ENCODE measurements around the gene EFCAB10. TPM values are rescaled to one million over a fixed set of nuclear protein-coding genes. Genes with fewer than 3 reads are reported as not detected.
"Not testable (repeated sequence)": the region's sequence is repeated elsewhere in the genome, so short reads cannot be mapped to it uniquely, and the experiment has no call there.

EFCAB10 gene
- total RNA-seq, 1 experiment from 2014 or later, result not detected

- DNase-seq (ENCODE audit: low spot score), result peak; percentile 93
- Histone ChIP-seq H3K4me1 (ENCODE audit: insufficient read depth, low read length, poor library complexity, severe bottlenecking) (peaks cover 4% of the 10 kb centered on the region), H3K4me3 (ENCODE audit: low read depth, low read length, poor library complexity, severe bottlenecking) (peak within 1 kb of the TSS; percentile 78), H3K27ac (ENCODE audit: low read depth, low read length, poor library complexity, severe bottlenecking) (peak within 1 kb of the TSS; percentile 84), H3K36me3 (ENCODE audit: insufficient read depth, low read length, poor library complexity, severe bottlenecking) (peaks cover 3% of the 10 kb centered on the region), H3K27me3 (replicated peaks; ENCODE audit: insufficient read depth, low read depth, low read length, poor library complexity) (no peaks in the 10 kb centered on the region), H3K9me3 (ENCODE audit: low read depth, low read length, poor library complexity, severe bottlenecking) (no peaks in the 10 kb centered on the region)
- ChIA-PET CTCF (interaction anchor here (0.6 kb wide), 1 partner anchor 643 kb away, joined by 4 read pairs; no protein-coding TSS in a partner anchor), POLR2A (ENCODE audit: low non-redundant PET) (interaction anchor here (0.6 kb wide), 1 partner anchor 11 kb away, joined by 15 read pairs; no protein-coding TSS in a partner anchor)
- BruUV-seq (replicated peaks), result no TSS peak
- TF ChIP-seq CTCF (conservative IDR thresholded peaks at IDR 0.05; ENCODE audit: low read depth, low read length), result no peak
- no peak for TF ChIP-seq EZH2 (IDR thresholded peaks at IDR 0.05; ENCODE audit: borderline replicate concordance, low read depth, low read length, poor library complexity, severe bottlenecking)
- intact Hi-C loops (cut with micrococcal nuclease; ENCODE audit: unreplicated experiment), result no loop called here
Measured at GRCh38 chr7:105521717-105522463, 59.4 kb downstream of the EFCAB10 start, which contains the start of gene PUS7. Gene PUS7, minus strand, starts transcription at chr7:105522271. Its CDS starts 13,759 bp downstream, at chr7:105508512.

GRCh38 chr7:105521027-105521716 lies 60.1 kb downstream of the EFCAB10 start:
- intact Hi-C loops (cut with micrococcal nuclease; ENCODE audit: unreplicated experiment), result no loop called here
- CTCF ChIA-PET, result interaction anchor here (0.6 kb wide), 1 partner anchor 644 kb away, joined by 4 read pairs; no protein-coding TSS in a partner anchor

GRCh38 chr7:105520620-105521019 lies 60.7 kb downstream of the EFCAB10 start:
- intact Hi-C loops (cut with micrococcal nuclease; ENCODE audit: unreplicated experiment); H3K36me3 ChIP-seq (ENCODE audit: insufficient read depth, low read length, poor library complexity, severe bottlenecking); H3K9me3 ChIP-seq (ENCODE audit: low read depth, low read length, poor library complexity, severe bottlenecking); CTCF ChIA-PET; H3K4me1 ChIP-seq (ENCODE audit: insufficient read depth, low read length, poor library complexity, severe bottlenecking); DNase-seq (ENCODE audit: low spot score); H3K27ac ChIP-seq (ENCODE audit: low read depth, low read length, poor library complexity, severe bottlenecking); POLR2A ChIA-PET (ENCODE audit: low non-redundant PET); H3K27me3 ChIP-seq (replicated peaks; ENCODE audit: insufficient read depth, low read depth, low read length, poor library complexity): not testable (repeated sequence)
- H3K4me3 ChIP-seq (ENCODE audit: low read depth, low read length, poor library complexity, severe bottlenecking), result peak overlapping the region; percentile 78
- BruUV-seq (replicated peaks), result TSS peak; percentile 56

More at GRCh38 chr7:105521027-105521716, 60.1 kb downstream of the EFCAB10 start:
- BruUV-seq (replicated peaks), result no TSS peak
- H3K27me3 ChIP-seq (replicated peaks; ENCODE audit: insufficient read depth, low read depth, low read length, poor library complexity), result no peaks in the 10 kb centered on the region
- peaks cover 7% of the 10 kb centered on the region for H3K36me3 ChIP-seq (ENCODE audit: insufficient read depth, low read length, poor library complexity, severe bottlenecking)
- TF ChIP-seq CTCF (conservative IDR thresholded peaks at IDR 0.05; ENCODE audit: low read depth, low read length) (no peak), EZH2 (IDR thresholded peaks at IDR 0.05; ENCODE audit: borderline replicate concordance, low read depth, low read length, poor library complexity, severe bottlenecking) (no peak)
- peak overlapping the region; percentile 78 for H3K4me3 ChIP-seq (ENCODE audit: low read depth, low read length, poor library complexity, severe bottlenecking)
- H3K9me3 ChIP-seq (ENCODE audit: low read depth, low read length, poor library complexity, severe bottlenecking), result no peaks in the 10 kb centered on the region
- POLR2A ChIA-PET (ENCODE audit: low non-redundant PET), result no interaction called here
- H3K27ac ChIP-seq (ENCODE audit: low read depth, low read length, poor library complexity, severe bottlenecking), result peak overlapping the region; percentile 84
- peaks cover 4% of the 10 kb centered on the region for H3K4me1 ChIP-seq (ENCODE audit: insufficient read depth, low read length, poor library complexity, severe bottlenecking)
- peak; percentile 80 for DNase-seq (ENCODE audit: low spot score)
